Endothelial cell of umbilical vein (primary cell): Measurements from ENCODE around the gene UNC5CL. TPM values are rescaled to one million over a fixed set of nuclear protein-coding genes. Genes with fewer than 3 reads are reported as not detected.

Source experiments
- BruUV-seq: library from RNA; stranded (reverse); fragments of 400-500 nt; replicated peaks from 2 replicates; lab custom pipeline; 2021; lab: Mats Ljungman, UMichigan
- CTCF ChIA-PET: fragments of 300-600, 350-600 bp; sonication (Branson Sonifier 250); formaldehyde crosslinking; loops from one replicate; lab custom pipeline; 2021; ENCODE audit warnings: antibody characterized with exemption, inconsistent platforms; lab: Charles Lee
- POLR2A ChIA-PET: fragments of 300-600, 350-600 bp; sonication (Branson Sonifier 250); formaldehyde crosslinking; loops from one replicate; lab custom pipeline; 2021; ENCODE audit warnings: antibody characterized with exemption, inconsistent platforms; lab: Charles Lee
- DNase-seq: peaks from one replicate; pipeline ENCODE4 v3.0.0-alpha.2; 2011; ENCODE audit warnings: low read depth, low spot score
- FAIRE-seq: peaks from 2 replicates; lab custom pipeline; 2011; peaks lifted over from hg19 to GRCh38; lab: Jason Lieb, UNC
- H2AFZ ChIP-seq: 2 replicates; pipeline ENCODE4 v1.6.0; 2012; ENCODE audit warnings: low read depth, low read length, control low read depth, inconsistent platforms
- H3K27ac ChIP-seq: 2 replicates; pipeline ENCODE4 v1.5.1; 2011; ENCODE audit warnings: low read depth, mild to moderate bottlenecking, control low read depth, low read length, moderate library complexity; ENCODE audit not compliant: insufficient read depth
- H3K27me3 ChIP-seq, 2 experiments: 2 replicates each; pipeline versions ENCODE4 v1.6.0 to v1.6.1; 2011; ENCODE audit warnings: low read length in 2 of 2, mixed read lengths in 1 of 2; ENCODE audit not compliant: control insufficient read depth in 2 of 2, insufficient read depth in 2 of 2
- H3K36me3 ChIP-seq, 2 experiments: 2 replicates in 1 of 2; 3 replicates in 1 of 2; pipeline ENCODE4 v1.5.1; 2011; ENCODE audit warnings: low read length in 2 of 2, mild to moderate bottlenecking in 1 of 2, moderate library complexity in 1 of 2; ENCODE audit not compliant: control insufficient read depth in 2 of 2, insufficient read depth in 2 of 2; ENCODE audit errors: extremely low read depth in 1 of 2
- H3K4me1 ChIP-seq: 3 replicates; pipeline ENCODE4 v1.5.1; 2011; ENCODE audit warnings: mild to moderate bottlenecking, low read length; ENCODE audit not compliant: control insufficient read depth, insufficient read depth; ENCODE audit errors: extremely low read depth
- H3K4me2 ChIP-seq: 2 replicates; pipeline ENCODE4 v1.6.1; 2011; ENCODE audit warnings: low read length, control low read depth, mixed read lengths; ENCODE audit not compliant: insufficient read depth
- H3K4me3 ChIP-seq, 3 experiments: fragments of 200-600 bp in 1 of 3; sonication (generic), shearing (Covaris generic) in 1 of 3; replicated peaks in 1 of 3; 2 replicates each; pipeline ENCODE4 v1.5.1; 2011 to 2016; ENCODE audit warnings: control low read depth in 3 of 3, low read length in 3 of 3, mild to moderate bottlenecking in 2 of 3, inconsistent platforms in 1 of 3, low read depth in 1 of 3, moderate library complexity in 1 of 3; ENCODE audit not compliant: insufficient read depth in 1 of 3
- H3K79me2 ChIP-seq: 2 replicates; pipeline ENCODE4 v1.6.0; 2012; ENCODE audit warnings: low read length, inconsistent platforms; ENCODE audit not compliant: control insufficient read depth, insufficient read depth
- H3K9ac ChIP-seq: replicated peaks from 2 replicates; pipeline ENCODE3; 2011; ENCODE audit warnings: low read length, control low read depth; ENCODE audit not compliant: insufficient read depth; ENCODE audit errors: extremely low read depth
- H3K9me1 ChIP-seq: replicated peaks from 3 replicates; pipeline ENCODE4 v1.6.0; 2011; ENCODE audit warnings: mild to moderate bottlenecking, low read length; ENCODE audit not compliant: control insufficient read depth, insufficient read depth; ENCODE audit errors: extremely low read depth
- H3K9me3 ChIP-seq: replicated peaks from 2 replicates; pipeline ENCODE4 v1.5.1; 2012; ENCODE audit warnings: low read length, inconsistent platforms; ENCODE audit not compliant: control insufficient read depth, insufficient read depth
- H4K20me1 ChIP-seq: replicated peaks from 2 replicates; pipeline ENCODE3; 2011; ENCODE audit warnings: mild to moderate bottlenecking, low read length; ENCODE audit not compliant: control insufficient read depth, insufficient read depth; ENCODE audit errors: extremely low read depth
- CTCF ChIP-seq, 2 donors: IDR thresholded peaks; 1 replicate in 1 of 2; 2 replicates in 1 of 2; pipeline ENCODE4 v1.5.1; 2011; ENCODE audit warnings: low read length in 2 of 2, mild to moderate bottlenecking in 2 of 2, moderate library complexity in 2 of 2, control low read depth in 1 of 2, inconsistent platforms in 1 of 2, low read depth in 1 of 2; ENCODE audit not compliant: insufficient read depth in 1 of 2; ENCODE audit errors: extremely low read depth in 1 of 2
- FOS ChIP-seq: IDR thresholded peaks from 2 replicates; pipeline ENCODE4 v1.6.1; 2011; ENCODE audit warnings: mild to moderate bottlenecking, low read length, moderate library complexity, borderline replicate concordance; ENCODE audit not compliant: insufficient read depth
- JUN ChIP-seq: IDR thresholded peaks from 2 replicates; pipeline ENCODE4 v1.6.1; 2011; ENCODE audit warnings: borderline replicate concordance, low read depth; ENCODE audit not compliant: insufficient read length, insufficient read depth
- MYC ChIP-seq: IDR thresholded peaks from one replicate; pipeline ENCODE4 v1.6.1; 2011; ENCODE audit warnings: mild to moderate bottlenecking, low read depth, low read length
- POLR2A ChIP-seq: IDR thresholded peaks from 2 replicates; pipeline ENCODE4 v1.6.1; 2012; ENCODE audit warnings: low read depth, mild to moderate bottlenecking, control low read depth, low read length
- dilution Hi-C: fragments of 300-500 bp; cut with MboI; formaldehyde crosslinking; loops from one replicate; pipeline ENCODE4 v1.15.0; 2019; ENCODE audit warnings: low sequenced_read_pairs; ENCODE audit not compliant: extremely low pct_ligation_motif_present
- intact Hi-C: fragments of 100-400 bp; cut with micrococcal nuclease; formaldehyde crosslinking; loops from one replicate; pipeline ENCODE4 v1.10.0; 2022
- polyA plus RNA-seq, 4 experiments: library from polyadenylated mRNA; depleted of rRNA in 3 of 4; stranded (reverse) in 3 of 4; unstranded in 1 of 4; fragments of >200 nt; gene quantifications; 2 replicates each; pipeline versions ENCODE4 v1.2.1 to v1.2.3, GENCODE V29; 2011 to 2012; ENCODE audit warnings: missing spikeins in 1 of 4
- total RNA-seq: library from RNA; stranded (reverse); gene quantifications from 2 replicates; pipeline ENCODE4 v1.2.3, GENCODE V29; 2021

UNC5CL gene
- total and polyA plus RNA-seq, 2 donors (not counting 3 experiments of a cell fraction or from before 2014, with no cell fraction given), result 0.14 to 0.20 TPM

- Histone ChIP-seq H3K9ac (no peak overlapping the region), H3K27me3 (peaks cover 2 to 5% of the 10 kb centered on the region in 2 experiments), H3K27ac (no peak overlapping the region), H3K9me1 (no peaks in the 10 kb centered on the region), H3K9me3 (no peaks in the 10 kb centered on the region), H3K4me2 (no peak overlapping the region), H2AFZ (no peak overlapping the region), H3K4me1 (peaks cover 24% of the 10 kb centered on the region), H3K36me3 (no peaks in the 10 kb centered on the region), H3K4me3 (no peak overlapping the region), H4K20me1 (no peaks in the 10 kb centered on the region), H3K79me2 (no peaks in the 10 kb centered on the region)
- DNase-seq, result no peak
- dilution Hi-C loops (no loop called here), intact Hi-C loops (no loop called here)
- BruUV-seq, result no TSS peak
- FAIRE-seq, result no peak
- POLR2A ChIA-PET, result no interaction called here
- CTCF ChIA-PET, result interaction anchor here (2.1 kb wide), 1 partner anchor 88 kb away, joined by 4 read pairs; no protein-coding TSS in a partner anchor
- no peak for TF ChIP-seq FOS
- TF ChIP-seq POLR2A, result no peak
- TF ChIP-seq JUN, result no peak
- no peak for TF ChIP-seq MYC
Measured at GRCh38 chr6:41000248-41000647, 38.8 kb downstream of the UNC5CL start.

- ChIA-PET CTCF (interaction anchor here (2.1 to 4.2 kb wide), 2 partner anchors 28 to 87 kb away, joined by 4 to 31 read pairs; no protein-coding TSS in a partner anchor), POLR2A (no interaction called here)
- Histone ChIP-seq H3K9me1 (no peaks in the 10 kb centered on the region), H3K4me2 (no peak overlapping the region), H3K36me3 (no peaks in the 10 kb centered on the region), H3K4me3 (no peak overlapping the region), H3K9me3 (no peaks in the 10 kb centered on the region), H2AFZ (no peak overlapping the region), H3K9ac (no peak overlapping the region), H3K27me3 (peaks cover 0 to 5% of the 10 kb centered on the region in 2 experiments), H3K4me1 (peaks cover 24% of the 10 kb centered on the region), H3K27ac (no peak overlapping the region), H3K79me2 (no peaks in the 10 kb centered on the region), H4K20me1 (no peaks in the 10 kb centered on the region)
- dilution Hi-C loops, result no loop called here
- DNase-seq (peak; percentile 44), FAIRE-seq (peak; percentile 35)
- no TSS peak for BruUV-seq
- TF ChIP-seq CTCF (IDR thresholded peaks at IDR 0.05; ENCODE audit: extremely low read depth in 1 of 2, insufficient read depth in 1 of 2, low read depth in 1 of 2, low read length in 2 of 2) (peak; percentile 34 to 55), MYC (no peak)
- intact Hi-C loops, result loop anchor here (5.0 to 10.0 kb wide), 3 partner anchors 37 to 1572 kb away; no protein-coding TSS in a partner anchor
Measured at GRCh38 chr6:40999569-40999968, 39.5 kb downstream of the UNC5CL start.
